DMS53 treated with DMSO at 0.1 percent for 48 hours (cell line): Measurements from ENCODE around the gene FSD1L.

Source experiments
- DNase-seq: peaks from one replicate; lab custom pipeline; 2025; ENCODE audit not compliant: unreplicated experiment; lab: John Stamatoyannopoulos, UW

Gene FSD1L

GRCh38 chr9:105432247-105432842 lies 15.5 kb upstream of the FSD1L start:
- peak; percentile 3 for DNase-seq

DNA sequence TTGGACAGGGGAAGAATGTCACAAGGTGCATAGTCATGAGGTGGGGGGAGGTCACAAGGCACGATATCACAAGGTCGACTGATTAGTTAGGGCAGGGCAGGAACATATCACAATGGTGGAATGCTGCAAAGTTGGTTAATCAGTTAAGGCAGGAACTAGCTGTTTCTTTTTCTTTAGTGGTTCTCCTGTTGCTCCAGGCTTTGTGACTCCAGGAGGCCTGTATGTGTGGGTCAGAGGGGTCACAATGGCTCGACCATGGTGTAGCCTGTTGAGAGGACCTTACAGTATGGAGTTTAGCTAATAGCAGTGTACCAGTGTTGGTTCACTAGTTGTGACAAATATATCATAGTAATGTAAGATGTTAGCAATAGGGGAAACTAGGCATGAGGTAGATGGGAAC lies 12.4 kb upstream of the FSD1L start:
- no peak for DNase-seq

DNA sequence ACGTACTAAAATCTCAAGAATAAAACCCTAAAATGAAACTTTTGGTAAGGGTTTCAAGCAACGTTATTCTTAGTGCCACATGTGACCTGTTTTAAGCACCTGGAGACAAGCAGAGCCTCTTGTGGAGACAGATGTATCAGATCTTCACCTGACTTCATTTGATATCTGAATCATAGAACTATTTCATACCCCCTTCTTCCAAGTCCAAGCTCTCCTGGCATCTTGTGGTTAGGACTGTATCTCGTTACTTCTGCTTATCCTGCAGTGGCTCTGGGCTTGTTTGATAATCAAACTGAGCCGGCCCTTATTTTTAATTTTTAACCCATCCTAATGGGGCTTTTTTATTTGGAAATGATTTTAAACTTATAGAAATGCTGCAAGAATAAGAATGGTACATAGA lies 11.1 kb upstream of the FSD1L start:
- no peak for DNase-seq

DNA sequence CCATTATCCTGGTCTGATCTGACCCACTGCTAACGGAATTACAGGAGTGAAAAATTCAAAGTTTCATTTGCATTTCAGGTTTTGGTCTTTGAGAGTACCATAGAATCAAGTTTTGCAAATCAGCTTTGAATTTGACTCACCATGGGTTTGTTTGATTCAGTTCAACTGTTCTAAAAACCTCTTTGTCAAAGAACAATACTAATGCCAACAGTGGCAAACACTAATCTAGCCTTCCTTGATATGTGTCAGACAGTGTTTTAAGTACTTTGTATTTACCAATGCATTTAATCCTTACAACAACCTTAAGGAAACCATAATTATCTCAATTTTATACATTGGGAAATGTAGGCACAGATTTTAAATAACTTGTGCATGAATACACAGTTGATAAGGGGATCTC lies 10.1 kb upstream of the FSD1L start:
- DNase-seq: no peak

GRCh38 chr9:105438141-105438806 lies 9.6 kb upstream of the FSD1L start:
- DNase-seq: no peak

DNA sequence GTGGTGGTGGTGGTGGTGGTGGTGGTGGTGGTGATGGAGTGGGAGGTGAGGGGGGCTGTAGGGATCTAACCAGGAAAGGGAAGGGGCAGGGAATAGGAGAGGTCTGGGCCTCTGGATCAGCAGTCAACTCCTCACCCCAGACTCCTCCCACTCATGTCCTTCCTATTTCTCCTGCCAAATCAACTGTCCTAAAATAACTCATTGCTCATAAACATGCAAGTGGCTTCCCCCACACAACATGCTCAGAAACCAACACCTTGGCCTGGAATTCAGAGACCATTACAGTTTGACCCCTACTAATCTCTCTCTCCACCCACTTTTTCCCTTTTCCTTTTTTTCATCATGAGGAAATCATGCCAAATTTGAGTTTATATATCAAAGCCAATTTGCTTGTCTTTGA lies 8.4 kb upstream of the FSD1L start:
- no peak for DNase-seq

GRCh38 chr9:105441616-105442160 lies 6.1 kb upstream of the FSD1L start:
- DNase-seq: no peak

DNA sequence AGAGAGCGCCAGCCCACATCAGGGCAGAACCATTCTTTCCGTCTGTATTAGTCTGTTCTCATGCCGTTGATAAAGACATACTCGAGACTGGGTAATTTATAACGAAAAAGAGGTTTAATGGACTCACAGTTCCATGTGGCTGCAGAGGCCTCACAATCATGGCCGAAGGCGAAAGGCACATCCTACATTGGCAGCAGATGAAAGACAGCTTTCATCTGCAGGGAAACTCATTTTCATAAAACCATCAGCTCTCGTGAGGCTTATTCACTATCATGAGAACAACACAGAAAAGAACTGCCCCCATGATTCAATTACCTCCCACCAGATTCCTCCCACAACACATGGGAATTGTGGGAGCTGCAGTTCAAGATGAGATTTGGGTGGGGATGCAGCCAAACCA lies 4.7 kb upstream of the FSD1L start:
- no peak for DNase-seq

DNA sequence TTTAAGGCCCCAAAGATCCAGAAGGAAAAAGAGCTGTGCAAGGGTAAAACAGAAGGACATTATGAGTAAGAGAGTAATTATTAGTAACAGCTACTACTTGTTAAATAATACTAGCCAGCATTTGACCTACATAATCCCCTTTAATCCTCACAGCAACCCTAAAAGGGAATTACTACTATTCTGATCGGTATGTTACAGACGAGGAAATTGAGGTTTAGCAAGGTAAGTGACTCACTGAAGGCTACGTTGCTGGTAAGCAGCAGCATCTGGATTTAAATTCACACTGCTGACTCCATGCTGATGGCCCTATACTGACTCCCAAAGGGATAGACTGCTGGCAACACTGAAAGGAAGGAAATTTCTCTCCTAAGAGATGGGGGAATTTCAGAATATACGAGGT lies 3.7 kb upstream of the FSD1L start:
- no peak for DNase-seq

DNA sequence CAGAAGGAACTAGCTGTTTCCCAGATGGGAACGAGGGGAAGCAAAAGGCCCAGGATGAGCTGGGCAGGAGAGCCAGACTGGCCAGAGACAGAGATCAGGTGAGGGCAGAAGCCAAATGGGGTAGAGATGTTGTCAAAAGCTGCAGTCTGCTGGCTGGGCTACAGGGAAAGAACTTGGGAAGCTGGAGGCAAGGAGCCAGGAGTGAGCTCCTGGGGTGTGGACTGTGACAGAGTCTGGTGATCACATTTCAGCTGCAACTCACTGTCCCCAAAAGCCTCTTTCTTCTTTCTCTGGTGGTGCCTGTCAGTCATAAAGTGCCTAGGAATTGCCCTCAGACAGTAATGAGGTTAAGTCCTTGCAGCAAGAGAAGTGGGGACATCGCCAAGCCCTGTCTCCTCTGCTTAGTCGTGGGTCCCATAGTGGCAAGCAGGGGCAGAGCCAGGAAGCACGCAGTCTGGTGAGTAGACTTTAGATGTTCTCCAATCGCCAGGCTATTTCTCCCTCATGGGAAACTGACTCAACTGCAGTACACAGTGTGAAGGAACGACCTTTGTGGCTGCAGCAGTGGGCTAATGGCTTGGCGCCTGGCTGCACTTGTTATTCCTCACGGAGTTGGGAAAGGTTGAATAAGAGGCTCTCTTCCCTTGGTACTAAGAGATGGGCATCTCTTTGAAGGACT lies 2.5 kb upstream of the FSD1L start:
- no peak for DNase-seq

DNA sequence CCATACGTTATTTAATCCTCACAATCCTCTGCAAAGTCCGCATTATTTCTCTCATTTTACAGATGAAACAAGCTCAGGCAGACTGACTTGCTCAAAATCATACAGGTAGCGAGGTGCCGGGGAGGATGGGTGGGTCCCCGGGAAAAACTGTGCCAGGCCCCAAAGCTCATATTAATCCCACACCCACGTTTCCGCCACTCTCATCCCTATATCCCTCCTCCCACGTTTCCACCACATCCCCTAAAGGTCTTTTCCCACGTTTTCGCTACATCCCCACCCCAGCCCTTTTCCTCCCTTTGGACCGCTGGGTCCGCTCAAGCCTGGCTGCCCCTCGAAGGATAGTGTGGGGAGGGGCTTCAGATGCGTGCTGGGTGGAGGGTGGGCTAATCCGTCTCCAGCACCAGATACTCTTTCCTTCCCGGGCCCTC lies 434 bp upstream of the FSD1L start:
- DNase-seq: no peak

GRCh38 chr9:105449081-105449480 lies 1.2 kb downstream of the FSD1L start:
- no peak for DNase-seq

DNA sequence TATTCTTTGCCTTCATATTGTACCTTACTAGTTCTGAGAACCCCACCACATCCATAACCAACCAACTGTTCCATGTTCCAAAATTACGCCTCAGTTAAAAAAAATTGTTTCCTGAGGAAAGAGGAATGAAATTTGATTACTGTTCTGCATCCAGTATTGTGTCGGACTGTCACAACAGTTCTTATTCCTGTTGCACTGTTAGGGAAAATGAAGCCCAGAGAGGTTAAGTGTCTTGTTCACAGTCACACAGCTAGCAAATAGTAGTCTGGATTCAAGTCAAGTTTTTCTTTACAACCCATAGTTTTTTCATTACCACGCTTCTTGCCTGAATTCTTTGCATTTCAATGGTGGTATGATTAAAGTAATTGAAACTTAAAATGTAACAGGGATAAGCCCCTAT lies 4.4 kb downstream of the FSD1L start:
- DNase-seq: no peak

GRCh38 chr9:105455836-105456475 lies 8.1 kb downstream of the FSD1L start:
- no peak for DNase-seq

DNA sequence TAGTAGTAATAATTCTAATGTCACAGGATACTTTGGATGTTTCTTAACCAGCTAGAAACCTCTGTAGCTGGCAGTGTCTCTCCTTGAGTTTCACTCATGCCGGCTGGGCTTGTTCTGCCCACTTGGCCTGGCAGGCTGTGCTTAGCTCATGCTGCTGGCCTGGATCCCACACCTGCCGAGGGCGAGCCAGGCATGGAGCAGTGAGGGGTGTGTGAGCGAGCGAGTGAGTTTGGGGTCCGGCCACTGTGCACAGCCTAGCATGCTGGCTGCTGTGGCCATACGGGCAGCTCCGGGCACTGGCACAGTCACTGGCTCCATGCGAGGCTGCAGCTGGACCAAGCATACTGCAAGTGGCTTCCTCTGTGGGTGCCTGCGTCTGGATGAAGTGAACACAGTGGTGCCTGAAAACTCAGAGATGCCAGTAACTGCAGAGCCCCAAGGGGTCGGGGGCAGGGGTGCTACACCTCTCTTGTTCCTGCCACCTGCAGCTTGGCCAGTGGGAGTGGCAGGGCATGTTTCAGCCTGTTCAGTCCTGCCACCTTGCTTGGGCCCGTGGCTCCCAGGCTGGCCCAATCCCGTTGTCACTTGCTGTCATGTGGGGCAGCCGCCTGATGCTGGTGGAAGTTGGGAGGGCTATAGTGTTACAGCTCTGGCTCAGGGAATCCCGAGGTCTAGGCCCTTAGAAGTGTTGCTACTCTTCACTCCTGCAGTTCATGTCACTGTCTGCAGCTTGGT lies 9.9 kb downstream of the FSD1L start:
- no peak for DNase-seq

DNA sequence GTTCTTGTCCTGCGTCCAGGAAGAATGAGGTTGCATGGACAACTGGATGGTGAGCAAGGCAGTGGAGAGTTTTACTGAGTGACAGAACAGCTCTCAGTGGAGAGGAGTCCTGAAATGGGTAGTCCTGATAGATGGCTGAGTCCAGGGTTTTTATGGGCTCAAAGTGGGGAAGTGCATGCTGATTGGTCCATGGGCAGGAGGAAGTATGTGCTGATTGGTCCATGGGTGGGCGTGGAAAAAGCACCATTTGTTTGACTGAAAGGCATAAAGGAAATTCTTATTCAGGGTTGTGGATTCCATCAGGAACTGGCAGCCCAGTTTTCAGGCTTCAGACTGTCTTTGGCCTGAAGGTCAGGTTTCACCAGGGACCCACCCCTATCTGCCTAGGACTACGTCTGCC lies 10.6 kb downstream of the FSD1L start:
- no peak for DNase-seq

DNA sequence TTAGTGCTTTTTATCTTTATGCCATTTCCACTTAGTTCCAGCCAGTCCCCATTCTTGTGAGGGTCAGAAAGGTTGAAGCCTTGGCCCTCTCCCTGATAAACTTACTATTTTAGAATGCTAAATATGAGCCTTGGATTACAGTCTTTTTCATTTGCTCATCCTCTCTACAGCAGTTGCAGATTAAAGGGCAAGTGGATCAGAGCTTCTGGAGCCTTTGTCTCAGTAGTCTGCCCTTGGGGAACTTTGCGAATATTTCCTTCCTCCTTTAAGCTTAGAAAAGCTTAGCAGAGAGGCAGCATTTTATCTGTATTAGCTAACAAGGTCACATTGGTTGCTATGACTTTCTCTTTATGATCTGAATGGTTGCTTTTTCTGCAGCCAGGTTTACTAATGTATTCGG lies 11.5 kb downstream of the FSD1L start:
- no peak for DNase-seq

- DNase-seq: no peak
Measured at GRCh38 chr9:105466898-105467455, 19.1 kb downstream of the FSD1L start.

- DNase-seq: no peak
Measured at GRCh38 chr9:105468875-105469274, 21.0 kb downstream of the FSD1L start.

GRCh38 chr9:105473221-105473620 lies 25.4 kb downstream of the FSD1L start:
- no peak for DNase-seq

- no peak for DNase-seq
Measured at GRCh38 chr9:105475302-105475701, 27.5 kb downstream of the FSD1L start.
